Loucy (cell line): ENCODE data around the gene ST6GALNAC4.

Source experiments
- H2AFZ ChIP-seq: fragments of 200-600 bp; sonication (generic); 2 replicates; pipeline ENCODE4 v1.6.0; 2016; ENCODE audit warnings: antibody characterized with exemption, mild to moderate bottlenecking, low read length, moderate library complexity
- H3F3A ChIP-seq: fragments of 200-600 bp; 2 replicates; pipeline ENCODE4 v1.6.0; 2016; ENCODE audit warnings: antibody characterized with exemption, low read depth, mild to moderate bottlenecking
- H3K27me3 ChIP-seq: fragments of 200-600 bp; sonication (generic); 2 replicates; pipeline ENCODE4 v1.6.1; 2014; ENCODE audit warnings: low read length, mild to moderate bottlenecking; ENCODE audit not compliant: insufficient read depth, poor library complexity, severe bottlenecking
- H3K36me3 ChIP-seq: fragments of 200-600 bp; sonication (generic); 2 replicates; pipeline ENCODE4 v1.6.1; 2016; ENCODE audit warnings: low read length; ENCODE audit not compliant: insufficient read depth
- H3K4me1 ChIP-seq: fragments of 200-600 bp; sonication (generic); 2 replicates; pipeline ENCODE4 v1.5.1; 2014; ENCODE audit warnings: low read length, mild to moderate bottlenecking; ENCODE audit not compliant: insufficient read depth, poor library complexity, severe bottlenecking
- H3K4me2 ChIP-seq: fragments of 200-600 bp; sonication (generic); 2 replicates; pipeline ENCODE4 v1.6.0; 2014; ENCODE audit warnings: antibody characterized with exemption, low read length, low read depth, mild to moderate bottlenecking; ENCODE audit not compliant: poor library complexity, severe bottlenecking
- H3K4me3 ChIP-seq: fragments of 200-600 bp; sonication (generic); 2 replicates; pipeline ENCODE4 v1.5.1; 2014; ENCODE audit warnings: low read length, mild to moderate bottlenecking, mixed read lengths; ENCODE audit not compliant: poor library complexity, severe bottlenecking
- H3K79me2 ChIP-seq: fragments of 200-600 bp; sonication (generic); 2 replicates; pipeline ENCODE4 v1.6.1; 2014; ENCODE audit warnings: low read length; ENCODE audit not compliant: insufficient read depth
- H3K9ac ChIP-seq: fragments of 200-600 bp; sonication (generic); 2 replicates; pipeline ENCODE4 v1.6.0; 2014; ENCODE audit warnings: mild to moderate bottlenecking, low read depth, low read length, moderate library complexity; ENCODE audit not compliant: poor library complexity, severe bottlenecking
- H3K9me2 ChIP-seq: fragments of 200-600 bp; sonication (generic); replicated peaks from 2 replicates; pipeline ENCODE4 v1.6.1; 2016; ENCODE audit warnings: low read depth, low read length, mixed read lengths
- H3K9me3 ChIP-seq: fragments of 200-600 bp; sonication (generic); 2 replicates; pipeline ENCODE4 v1.6.1; 2014; ENCODE audit warnings: mild to moderate bottlenecking, antibody characterized with exemption, low read length, low read depth; ENCODE audit not compliant: insufficient read depth
- H4K20me1 ChIP-seq: fragments of 200-600 bp; sonication (generic); 2 replicates; pipeline ENCODE4 v1.6.0; 2014; ENCODE audit warnings: antibody characterized with exemption, low read length, mild to moderate bottlenecking; ENCODE audit not compliant: insufficient read depth, poor library complexity, severe bottlenecking
- EZH2phosphoT487 ChIP-seq: fragments of 200-600 bp; IDR thresholded peaks from 2 replicates; pipeline ENCODE4 v1.6.1; 2018; ENCODE audit warnings: antibody characterized with exemption, mild to moderate bottlenecking, moderate library complexity, borderline replicate concordance
- TF ChIP-seq, protein P1 (sequence below): fragments of 200-600 bp; sonication (generic); conservative IDR thresholded peaks from 2 replicates; pipeline ENCODE4 v1.5.1; 2014; ENCODE audit warnings: mild to moderate bottlenecking, antibody characterized with exemption, low read length

Gene ST6GALNAC4

DNA sequence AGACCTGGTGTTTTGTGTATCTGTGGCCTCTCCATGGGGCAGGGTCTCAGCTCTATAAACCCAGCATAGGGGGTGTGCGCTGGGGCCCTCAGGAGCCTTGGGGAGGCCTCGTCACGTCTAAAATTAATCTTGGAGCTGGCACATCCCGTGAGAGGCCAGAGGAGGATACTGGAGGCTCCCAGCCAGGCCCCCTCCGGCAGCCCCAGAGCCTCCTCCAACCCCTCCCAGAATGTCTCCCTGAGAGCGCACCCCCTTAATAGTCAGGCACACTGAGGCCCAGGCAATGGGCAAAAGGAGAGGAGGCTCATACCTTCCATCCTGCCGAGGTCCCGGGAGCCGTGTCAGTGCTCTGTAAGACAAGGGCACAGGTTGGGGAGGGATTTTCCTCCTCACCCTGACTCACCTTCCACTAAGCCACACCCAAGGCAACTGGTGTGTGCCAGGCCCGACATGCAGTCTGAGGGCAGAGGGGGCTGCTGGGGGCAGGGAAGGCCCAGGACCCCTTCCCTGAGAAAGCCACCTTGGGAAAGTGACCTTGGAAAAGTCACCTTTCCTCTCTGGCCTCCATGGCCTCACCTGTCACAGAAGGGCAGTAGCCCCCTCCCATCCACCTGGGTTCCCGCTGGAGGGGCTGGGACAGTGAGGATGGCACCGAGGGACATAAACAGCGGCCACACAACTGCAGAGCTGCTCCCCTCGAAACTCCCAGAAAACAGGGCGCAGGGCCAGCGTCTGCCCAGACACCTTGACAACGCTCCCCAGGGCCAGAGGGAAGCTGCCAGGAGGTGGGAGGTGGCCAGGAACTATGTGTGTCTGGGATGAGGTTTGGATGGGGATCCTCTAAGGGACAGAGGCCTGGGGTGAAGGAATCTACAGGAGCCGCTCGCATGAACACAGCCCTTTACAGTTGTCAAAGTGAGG lies 42.3 kb downstream of the ST6GALNAC4 start:
- Histone ChIP-seq H3K9me3 (no peaks in the 10 kb centered on the region), H3K9me2 (no peaks in the 10 kb centered on the region), H3K27me3 (no peaks in the 10 kb centered on the region), H3K79me2 (no peaks in the 10 kb centered on the region), H4K20me1 (no peaks in the 10 kb centered on the region), H3F3A (no peaks in the 10 kb centered on the region), H3K4me3 (no peak overlapping the region), H3K9ac (no peak overlapping the region), H3K4me1 (no peaks in the 10 kb centered on the region), H3K36me3 (no peaks in the 10 kb centered on the region), H3K4me2 (no peak overlapping the region), H2AFZ (no peak overlapping the region)
- TF ChIP-seq, protein P1, sequence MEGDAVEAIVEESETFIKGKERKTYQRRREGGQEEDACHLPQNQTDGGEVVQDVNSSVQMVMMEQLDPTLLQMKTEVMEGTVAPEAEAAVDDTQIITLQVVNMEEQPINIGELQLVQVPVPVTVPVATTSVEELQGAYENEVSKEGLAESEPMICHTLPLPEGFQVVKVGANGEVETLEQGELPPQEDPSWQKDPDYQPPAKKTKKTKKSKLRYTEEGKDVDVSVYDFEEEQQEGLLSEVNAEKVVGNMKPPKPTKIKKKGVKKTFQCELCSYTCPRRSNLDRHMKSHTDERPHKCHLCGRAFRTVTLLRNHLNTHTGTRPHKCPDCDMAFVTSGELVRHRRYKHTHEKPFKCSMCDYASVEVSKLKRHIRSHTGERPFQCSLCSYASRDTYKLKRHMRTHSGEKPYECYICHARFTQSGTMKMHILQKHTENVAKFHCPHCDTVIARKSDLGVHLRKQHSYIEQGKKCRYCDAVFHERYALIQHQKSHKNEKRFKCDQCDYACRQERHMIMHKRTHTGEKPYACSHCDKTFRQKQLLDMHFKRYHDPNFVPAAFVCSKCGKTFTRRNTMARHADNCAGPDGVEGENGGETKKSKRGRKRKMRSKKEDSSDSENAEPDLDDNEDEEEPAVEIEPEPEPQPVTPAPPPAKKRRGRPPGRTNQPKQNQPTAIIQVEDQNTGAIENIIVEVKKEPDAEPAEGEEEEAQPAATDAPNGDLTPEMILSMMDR: no peak
- no peak for TF ChIP-seq EZH2phosphoT487

DNA sequence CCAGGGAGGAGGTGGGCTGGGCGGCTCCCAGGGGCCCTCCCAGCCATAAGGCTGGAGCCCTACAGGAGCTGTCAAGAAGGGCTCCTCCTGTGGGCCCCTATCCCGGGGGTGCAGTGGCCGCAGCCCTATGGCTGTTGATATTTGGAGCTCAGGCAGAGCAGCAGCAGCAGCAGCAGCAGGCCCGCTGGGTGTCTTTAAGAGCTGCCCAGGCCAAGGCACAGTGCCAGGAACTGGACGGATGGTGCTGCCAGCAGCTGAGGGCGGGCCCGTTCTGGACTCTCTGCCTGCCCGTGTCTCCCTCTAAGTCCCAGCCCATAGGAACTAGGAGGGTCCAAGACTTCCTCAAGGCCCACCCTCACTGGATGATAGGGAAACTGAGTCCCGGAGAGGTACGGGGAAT lies 43.0 kb downstream of the ST6GALNAC4 start:
- Histone ChIP-seq H2AFZ (no peak overlapping the region), H3K9me3 (no peaks in the 10 kb centered on the region), H3K4me2 (no peak overlapping the region), H3K9ac (no peak overlapping the region), H3K27me3 (no peaks in the 10 kb centered on the region), H3K4me3 (no peak overlapping the region), H3K9me2 (no peaks in the 10 kb centered on the region), H3K79me2 (no peaks in the 10 kb centered on the region), H4K20me1 (no peaks in the 10 kb centered on the region), H3K36me3 (no peaks in the 10 kb centered on the region), H3F3A (no peaks in the 10 kb centered on the region), H3K4me1 (no peaks in the 10 kb centered on the region)
- no peak for TF ChIP-seq EZH2phosphoT487
- TF ChIP-seq, protein P1: no peak

DNA sequence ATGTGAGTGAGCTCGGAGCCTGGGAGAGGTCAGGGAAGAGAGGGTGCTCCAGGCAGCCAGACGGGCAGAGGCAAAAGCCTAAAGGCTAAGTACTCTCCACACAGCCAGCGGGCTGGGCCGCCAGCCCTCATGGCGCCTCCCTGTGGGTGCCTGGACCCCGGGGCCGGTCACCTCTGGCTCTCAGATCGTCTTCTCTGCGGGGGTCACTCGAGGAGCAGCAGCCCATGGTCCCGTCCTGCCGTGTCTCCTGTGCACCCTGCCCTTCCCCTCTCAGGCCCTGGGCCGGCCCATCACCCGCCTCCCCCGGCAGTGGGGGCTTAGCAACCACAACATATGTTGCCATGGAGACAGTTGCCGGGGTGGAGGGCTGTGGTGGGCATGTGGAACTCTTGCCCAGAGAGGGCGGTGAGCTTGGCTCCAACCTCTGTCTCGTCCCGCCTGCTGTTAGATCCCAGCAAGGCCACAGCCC lies 43.6 kb downstream of the ST6GALNAC4 start:
- H4K20me1 ChIP-seq: no peaks in the 10 kb centered on the region
- no peaks in the 10 kb centered on the region for H3K9me3 ChIP-seq
- H3F3A ChIP-seq: no peaks in the 10 kb centered on the region
- H3K79me2 ChIP-seq: no peaks in the 10 kb centered on the region
- H3K4me3 ChIP-seq: no peak overlapping the region
- no peak overlapping the region for H3K4me2 ChIP-seq
- H3K9ac ChIP-seq: no peak overlapping the region
- no peaks in the 10 kb centered on the region for H3K27me3 ChIP-seq
- TF ChIP-seq EZH2phosphoT487: no peak
- TF ChIP-seq, protein P1: no peak
- H3K4me1 ChIP-seq: no peaks in the 10 kb centered on the region
- no peaks in the 10 kb centered on the region for H3K36me3 ChIP-seq
- H2AFZ ChIP-seq: no peak overlapping the region
- H3K9me2 ChIP-seq: no peaks in the 10 kb centered on the region
